Neutrophil (primary cell): Measurements from ENCODE around the gene CCBE1.

Source experiments
- H3K27ac ChIP-seq: fragments of 200-600 bp; sonication (generic); 2 replicates; pipeline ENCODE4 v1.5.1; 2016; ENCODE audit warnings: mild to moderate bottlenecking, moderate library complexity
- H3K27me3 ChIP-seq: fragments of 200-600 bp; sonication (generic); 2 replicates; pipeline ENCODE4 v1.6.0; 2016; ENCODE audit warnings: mild to moderate bottlenecking
- H3K36me3 ChIP-seq: fragments of 200-600 bp; sonication (generic); 2 replicates; pipeline ENCODE4 v1.5.1; 2017
- H3K4me1 ChIP-seq, 2 experiments: fragments of 200-600 bp in 1 of 2; sonication (generic) in 1 of 2; 1 replicate in 1 of 2; 2 replicates in 1 of 2; pipeline versions ENCODE4 v1.5.1 to v1.6.1; 2013 to 2016; ENCODE audit warnings: low read depth in 1 of 2, low read length in 1 of 2, mild to moderate bottlenecking in 1 of 2, moderate library complexity in 1 of 2; ENCODE audit not compliant: control insufficient read depth in 1 of 2, insufficient read depth in 1 of 2
- H3K4me3 ChIP-seq, 2 experiments: fragments of 200-600 bp in 1 of 2; sonication (generic) in 1 of 2; 1 replicate in 1 of 2; 2 replicates in 1 of 2; pipeline ENCODE4 v1.5.1; 2013 to 2016; ENCODE audit warnings: low read depth in 1 of 2, low read length in 1 of 2, mild to moderate bottlenecking in 1 of 2, moderate library complexity in 1 of 2
- H3K9me3 ChIP-seq: fragments of 200-600 bp; sonication (generic); 2 replicates; pipeline ENCODE4 v1.5.1; 2016
- TF ChIP-seq, protein P1 (sequence below): fragments of 200-600 bp; sonication (generic); IDR thresholded peaks from 2 replicates; pipeline ENCODE4 v1.5.1; 2016; ENCODE audit warnings: antibody characterized with exemption

The CCBE1 gene

GRCh38 chr18:59579509-59579908 is 117.7 kb downstream of the CCBE1 start:
- Histone ChIP-seq H3K4me3 (no peak overlapping the region), H3K36me3 (no peaks in the 10 kb centered on the region), H3K27ac (no peak overlapping the region), H3K27me3 (no peaks in the 10 kb centered on the region), H3K9me3 (no peaks in the 10 kb centered on the region), H3K4me1 (no peaks in the 10 kb centered on the region)
- TF ChIP-seq, protein P1, sequence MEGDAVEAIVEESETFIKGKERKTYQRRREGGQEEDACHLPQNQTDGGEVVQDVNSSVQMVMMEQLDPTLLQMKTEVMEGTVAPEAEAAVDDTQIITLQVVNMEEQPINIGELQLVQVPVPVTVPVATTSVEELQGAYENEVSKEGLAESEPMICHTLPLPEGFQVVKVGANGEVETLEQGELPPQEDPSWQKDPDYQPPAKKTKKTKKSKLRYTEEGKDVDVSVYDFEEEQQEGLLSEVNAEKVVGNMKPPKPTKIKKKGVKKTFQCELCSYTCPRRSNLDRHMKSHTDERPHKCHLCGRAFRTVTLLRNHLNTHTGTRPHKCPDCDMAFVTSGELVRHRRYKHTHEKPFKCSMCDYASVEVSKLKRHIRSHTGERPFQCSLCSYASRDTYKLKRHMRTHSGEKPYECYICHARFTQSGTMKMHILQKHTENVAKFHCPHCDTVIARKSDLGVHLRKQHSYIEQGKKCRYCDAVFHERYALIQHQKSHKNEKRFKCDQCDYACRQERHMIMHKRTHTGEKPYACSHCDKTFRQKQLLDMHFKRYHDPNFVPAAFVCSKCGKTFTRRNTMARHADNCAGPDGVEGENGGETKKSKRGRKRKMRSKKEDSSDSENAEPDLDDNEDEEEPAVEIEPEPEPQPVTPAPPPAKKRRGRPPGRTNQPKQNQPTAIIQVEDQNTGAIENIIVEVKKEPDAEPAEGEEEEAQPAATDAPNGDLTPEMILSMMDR: no peak

DNA sequence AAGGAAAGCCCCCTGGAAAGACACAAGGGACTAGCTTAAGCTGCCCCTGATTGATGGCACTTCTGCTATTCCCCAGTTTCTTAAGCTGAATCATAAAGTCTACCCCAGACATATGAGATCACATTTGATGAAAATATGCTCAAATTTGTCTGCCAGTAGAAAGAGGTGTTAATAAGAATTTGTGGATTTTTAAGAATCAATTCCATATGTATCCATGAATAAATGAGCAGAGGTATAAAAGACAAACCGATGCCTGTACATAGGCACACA is 119.9 kb downstream of the CCBE1 start:
- Histone ChIP-seq H3K4me1 (no peaks in the 10 kb centered on the region), H3K27ac (no peak overlapping the region), H3K27me3 (no peaks in the 10 kb centered on the region), H3K4me3 (no peak overlapping the region), H3K36me3 (no peaks in the 10 kb centered on the region), H3K9me3 (no peaks in the 10 kb centered on the region)
- TF ChIP-seq, protein P1: no peak

GRCh38 chr18:59576541-59577385 is 120.5 kb downstream of the CCBE1 start:
- H3K27me3 ChIP-seq: no peaks in the 10 kb centered on the region
- no peak overlapping the region for H3K4me3 ChIP-seq
- H3K27ac ChIP-seq: no peak overlapping the region
- no peaks in the 10 kb centered on the region for H3K4me1 ChIP-seq
- H3K9me3 ChIP-seq: no peaks in the 10 kb centered on the region
- TF ChIP-seq, protein P1: no peak
- H3K36me3 ChIP-seq: no peaks in the 10 kb centered on the region

DNA sequence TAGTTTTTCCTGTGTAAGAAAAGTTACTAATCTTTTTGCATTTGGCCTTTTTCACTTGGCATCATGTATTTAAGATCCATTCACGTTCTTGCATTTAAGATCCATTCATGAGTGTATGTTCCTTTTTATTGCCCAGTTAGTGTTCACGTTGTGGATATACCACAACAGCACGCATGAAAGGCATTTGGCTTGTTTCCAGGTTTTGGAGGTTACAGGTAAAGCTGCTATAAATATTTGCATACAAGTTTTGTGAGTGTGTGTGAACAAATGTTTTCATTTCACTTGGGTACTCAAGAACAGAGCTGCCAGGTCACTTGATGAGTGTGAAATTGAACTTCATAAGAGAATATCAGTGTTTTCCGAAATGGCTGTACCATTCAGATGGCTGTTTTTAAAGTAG is 121.2 kb downstream of the CCBE1 start:
- H3K36me3 ChIP-seq: no peaks in the 10 kb centered on the region
- H3K4me3 ChIP-seq: no peak overlapping the region
- H3K9me3 ChIP-seq: no peaks in the 10 kb centered on the region
- H3K27ac ChIP-seq: no peak overlapping the region
- no peaks in the 10 kb centered on the region for H3K27me3 ChIP-seq
- TF ChIP-seq, protein P1: no peak
- H3K4me1 ChIP-seq: no peaks in the 10 kb centered on the region

GRCh38 chr18:59573962-59574361 is 123.3 kb downstream of the CCBE1 start:
- no peak overlapping the region for H3K4me3 ChIP-seq
- no peaks in the 10 kb centered on the region for H3K27me3 ChIP-seq
- H3K27ac ChIP-seq: no peak overlapping the region
- H3K36me3 ChIP-seq: no peaks in the 10 kb centered on the region
- H3K9me3 ChIP-seq: no peaks in the 10 kb centered on the region
- TF ChIP-seq, protein P1: no peak
- H3K4me1 ChIP-seq: no peaks in the 10 kb centered on the region
